Hypothalamus (tissue), 51 donors: Measurements from ENCODE around the gene CACNA1H.

Experiments used
- DNase-seq, 51 donors: peaks; one replicate each; lab custom pipeline; 2025; lab: John Stamatoyannopoulos, UW

CACNA1H gene

GRCh38 chr16:1152651-1153259 lies at the start of gene CACNA1H:
CACNA1H (plus strand) TSS chr16:1153106; CDS start chr16:1153738, 632 bp downstream.
- DNase-seq, result peak in 11 of 51 donors; percentile 7 to 57 (median 35)

GRCh38 chr16:1103636-1103980 lies 49.3 kb upstream of the CACNA1H start:
- no peak for DNase-seq

- DNase-seq, result peak in 43 of 51 donors; percentile 10 to 82 (median 58)
Observed at GRCh38 chr16:1105888-1106620, 46.9 kb upstream of the CACNA1H start.

GRCh38 chr16:1106659-1107058 lies 46.2 kb upstream of the CACNA1H start:
- no peak for DNase-seq

GRCh38 chr16:1107141-1107540 lies 45.8 kb upstream of the CACNA1H start:
- DNase-seq, result no peak

- DNase-seq, result no peak
Observed at GRCh38 chr16:1107731-1108130, 45.2 kb upstream of the CACNA1H start.

GRCh38 chr16:1108299-1109252 lies 44.3 kb upstream of the CACNA1H start:
- DNase-seq, result peak in 35 of 51 donors; percentile 4 to 72 (median 46)

- no peak for DNase-seq
Observed at GRCh38 chr16:1109648-1110047, 43.3 kb upstream of the CACNA1H start.

GRCh38 chr16:1112506-1113184 lies 40.3 kb upstream of the CACNA1H start:
- DNase-seq, result no peak

- DNase-seq, result no peak
Observed at GRCh38 chr16:1113489-1113888, 39.4 kb upstream of the CACNA1H start.

- DNase-seq, result no peak
Observed at GRCh38 chr16:1113889-1114526, 38.9 kb upstream of the CACNA1H start.

- no peak for DNase-seq
Observed at GRCh38 chr16:1116693-1117077, 36.2 kb upstream of the CACNA1H start.

GRCh38 chr16:1117176-1117900 lies 35.6 kb upstream of the CACNA1H start:
- no peak for DNase-seq

- no peak for DNase-seq
Observed at GRCh38 chr16:1117926-1118325, 35.0 kb upstream of the CACNA1H start.

- no peak for DNase-seq
Observed at GRCh38 chr16:1119129-1119528, 33.8 kb upstream of the CACNA1H start.

GRCh38 chr16:1119766-1120576 lies 32.9 kb upstream of the CACNA1H start:
- no peak for DNase-seq

- DNase-seq, result no peak
Observed at GRCh38 chr16:1120577-1120941, 32.3 kb upstream of the CACNA1H start.

GRCh38 chr16:1121009-1121408 lies 31.9 kb upstream of the CACNA1H start:
- no peak for DNase-seq
